Left lung (tissue), 10 donors: Measurements from ENCODE around the gene IFNAR2. TPM values are rescaled to one million over a fixed set of nuclear protein-coding genes. Genes with fewer than 3 reads are reported as not detected.
A peak's percentile ranks its signal among the peaks of the same experiment; 100 is the strongest.

Experiments used
- ATAC-seq: fragments of 200-7000 bp; cut with Tn5 transposase; one replicate; pipeline ENCODE4 v1.9.1; 2020; ENCODE audit warnings: moderate library complexity
- DNase-seq, 4 donors: peaks; one replicate each; pipeline ENCODE4 v3.0.0-alpha.2; 2013 to 2020
- H3K27ac ChIP-seq, 2 donors: fragments of 200-600 bp; sonication (generic) in 1 of 2; one replicate each; pipeline versions ENCODE4 v1.5.0 to v1.8.0; 2020 to 2021
- H3K27me3 ChIP-seq, 2 donors: fragments of 200-600 bp; sonication (generic) in 1 of 2; one replicate each; pipeline versions ENCODE4 v1.5.0 to v1.8.0; 2020 to 2021
- H3K36me3 ChIP-seq, 2 donors: fragments of 200-600 bp; sonication (generic) in 1 of 2; one replicate each; pipeline versions ENCODE4 v1.5.0 to v1.8.0; 2020 to 2021
- H3K4me1 ChIP-seq, 2 donors: fragments of 200-600 bp; one replicate each; pipeline ENCODE4 v1.8.0; 2021
- H3K4me3 ChIP-seq, 2 donors: fragments of 200-600 bp; sonication (generic) in 1 of 2; one replicate each; pipeline versions ENCODE4 v1.5.0 to v1.8.0; 2020 to 2021; ENCODE audit warnings: mild to moderate bottlenecking in 1 of 2
- H3K9me3 ChIP-seq, 2 donors: fragments of 200-600 bp; sonication (generic) in 1 of 2; one replicate each; pipeline versions ENCODE4 v1.5.0 to v1.8.0; 2020 to 2021
- CTCF ChIP-seq, 2 donors: fragments of 200-600 bp; sonication (generic) in 1 of 2; IDR thresholded peaks; one replicate each; pipeline versions ENCODE4 v1.5.0 to v1.8.0; 2021; ENCODE audit warnings: antibody characterized with exemption in 2 of 2
- intact Hi-C, 2 donors: fragments of 100-400 bp; cut with DNase I; formaldehyde crosslinking; loops; one replicate each; pipeline versions ENCODE4 v1.11.2 to v1.14.2; 2022
- polyA plus RNA-seq, 6 donors: library from polyadenylated mRNA; unstranded; fragments of 120-200 nt; gene quantifications; one replicate each; pipeline ENCODE4 v1.2.1, GENCODE V29; 2013; ENCODE audit not compliant: insufficient read length in 6 of 6
- total RNA-seq, 2 donors: library from RNA; stranded (reverse); fragmentation: NEBNext Ultra II Directional; extraction: Animal tissue kit (Norgen Biotek cat#: 25700); gene quantifications; one replicate each; pipeline ENCODE4 v1.2.1, GENCODE V29; 2021
- donor health status: DM: no; HTN: yes; CAD: no.
- donor health status: DM: no; HTN: no; CAD: no.

The IFNAR2 gene
- total and polyA plus RNA-seq, 8 donors, result 16.4 to 50.1 (median 22.6) TPM

DNA sequence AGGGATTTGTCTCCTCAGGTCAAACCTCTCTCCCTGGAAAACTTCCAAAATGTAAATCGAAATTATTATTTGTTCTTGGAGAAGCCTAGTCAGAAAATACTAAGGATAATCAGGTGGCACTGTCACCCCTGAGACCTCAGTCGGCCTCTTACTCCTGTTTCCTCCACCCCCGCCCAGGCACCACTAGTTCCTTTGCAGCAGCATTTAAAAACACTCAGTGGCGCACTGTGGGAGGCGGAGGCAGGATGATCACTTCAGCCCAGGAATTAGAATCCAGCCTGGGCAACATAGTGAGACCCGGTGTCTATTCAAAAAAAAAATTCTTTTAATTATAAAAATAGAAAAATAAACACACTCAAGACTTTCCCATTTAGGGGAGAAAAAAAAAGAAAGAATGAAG, 18.0 kb upstream of the IFNAR2 start:
- DNase-seq (no peak), ATAC-seq (no peak)
- Histone ChIP-seq H3K4me1 (peaks cover 9 to 48% of the 10 kb centered on the region in 2 donors), H3K27ac (peak overlapping the region; percentile 17 to 23), H3K4me3 (no peak overlapping the region), H3K36me3 (no peaks in the 10 kb centered on the region), H3K9me3 (peaks cover 0 to 2% of the 10 kb centered on the region in 2 donors), H3K27me3 (no peaks in the 10 kb centered on the region)
- TF ChIP-seq CTCF (IDR thresholded peaks at IDR 0.05), result no peak
- intact Hi-C loops, result no loop called here

GRCh38 chr21:33212159-33212851, 17.4 kb upstream of the IFNAR2 start:
- Histone ChIP-seq H3K27me3 (no peaks in the 10 kb centered on the region), H3K36me3 (no peaks in the 10 kb centered on the region), H3K4me3 (no peak overlapping the region), H3K4me1 (peaks cover 9 to 48% of the 10 kb centered on the region in 2 donors), H3K9me3 (peaks cover 0 to 2% of the 10 kb centered on the region in 2 donors), H3K27ac (peak overlapping the region; percentile 17 to 23)
- TF ChIP-seq CTCF (IDR thresholded peaks at IDR 0.05), result no peak
- intact Hi-C loops, result no loop called here
- peak in 1 of 4 donors; percentile 33 for DNase-seq
- ATAC-seq, result no peak

DNA sequence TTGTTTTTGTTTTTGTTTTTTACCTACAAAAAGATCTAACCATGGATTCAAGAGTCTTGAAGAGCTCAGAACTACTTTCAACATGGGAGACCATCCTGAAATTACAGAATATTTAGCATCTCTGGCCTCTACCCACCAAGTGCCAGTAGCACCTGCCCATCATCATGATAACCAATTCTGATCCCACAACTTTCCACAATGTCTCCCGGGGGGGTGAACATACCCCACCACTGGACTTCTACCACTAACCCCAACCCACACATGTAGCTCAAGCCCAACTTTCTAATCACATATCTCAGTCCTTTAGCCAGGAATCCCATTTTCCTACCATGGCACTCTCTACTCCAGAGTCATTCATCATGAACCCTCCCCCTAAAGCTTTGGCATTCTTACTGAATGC, 15.7 kb upstream of the IFNAR2 start:
- H3K4me1 ChIP-seq, result peaks cover 9 to 43% of the 10 kb centered on the region in 2 donors
- no peaks in the 10 kb centered on the region for H3K27me3 ChIP-seq
- no peak for TF ChIP-seq CTCF (IDR thresholded peaks at IDR 0.05)
- ATAC-seq (no peak), DNase-seq (no peak)
- intact Hi-C loops, result no loop called here
- no peaks in the 10 kb centered on the region for H3K9me3 ChIP-seq
- H3K4me3 ChIP-seq, result no peak overlapping the region
- H3K36me3 ChIP-seq, result no peaks in the 10 kb centered on the region
- no peak overlapping the region for H3K27ac ChIP-seq

DNA sequence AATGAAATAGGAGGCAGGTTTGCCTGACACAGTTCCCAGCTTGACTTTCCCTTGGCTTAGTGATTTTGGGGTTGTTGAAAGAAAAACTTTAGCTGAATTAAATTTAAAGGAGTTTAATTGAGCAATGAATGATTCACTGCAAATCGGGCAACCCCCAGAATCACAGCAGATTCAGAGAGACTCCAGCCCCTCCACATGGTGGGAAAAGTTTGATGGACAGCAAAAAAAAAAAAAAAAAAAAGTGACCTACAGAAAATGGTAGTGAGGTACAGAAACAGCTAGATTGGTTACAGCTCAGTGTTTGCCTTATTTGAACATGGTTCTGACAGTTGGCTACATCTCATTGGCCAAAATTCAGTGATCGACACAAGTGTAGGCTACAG, 12.6 kb upstream of the IFNAR2 start:
- H3K4me1 ChIP-seq, result peaks cover 4 to 36% of the 10 kb centered on the region in 2 donors
- ATAC-seq (no peak), DNase-seq (no peak)
- no peaks in the 10 kb centered on the region for H3K9me3 ChIP-seq
- no peaks in the 10 kb centered on the region for H3K36me3 ChIP-seq
- no peak overlapping the region for H3K4me3 ChIP-seq
- no peak for TF ChIP-seq CTCF (IDR thresholded peaks at IDR 0.05)
- intact Hi-C loops, result no loop called here
- peak overlapping the region in 1 of 2 donors; percentile 87 for H3K27ac ChIP-seq
- H3K27me3 ChIP-seq, result no peaks in the 10 kb centered on the region

DNA sequence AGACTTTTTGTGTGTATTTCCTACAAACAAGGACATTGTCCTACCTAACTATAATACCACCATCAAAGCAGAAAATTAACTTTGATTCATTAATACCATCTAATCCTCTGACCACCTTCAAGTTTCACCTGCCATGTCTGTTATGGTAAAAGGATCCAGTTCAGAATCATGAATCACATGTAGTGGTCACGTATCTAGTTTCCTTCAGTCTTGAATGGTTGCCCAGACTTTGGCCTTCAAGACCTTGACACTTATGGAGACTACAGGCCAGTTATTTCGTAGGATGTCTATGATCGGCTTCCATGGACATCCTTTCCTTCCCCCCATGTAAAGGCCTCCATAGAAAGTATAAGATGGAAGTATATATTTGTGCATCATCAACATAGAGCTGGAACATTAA, 10.4 kb upstream of the IFNAR2 start:
- Histone ChIP-seq H3K4me3 (no peak overlapping the region), H3K9me3 (no peaks in the 10 kb centered on the region), H3K27ac (no peak overlapping the region), H3K4me1 (peaks cover 0 to 22% of the 10 kb centered on the region in 2 donors), H3K27me3 (no peaks in the 10 kb centered on the region), H3K36me3 (no peaks in the 10 kb centered on the region)
- intact Hi-C loops, result no loop called here
- DNase-seq (no peak), ATAC-seq (no peak)
- TF ChIP-seq CTCF (IDR thresholded peaks at IDR 0.05), result no peak
